AG09319 (cell line): ENCODE data around the gene C12orf60.
A peak's percentile ranks its signal among the peaks of the same experiment; 100 is the strongest.

Experiments
- DNase-seq: peaks from one replicate; pipeline ENCODE4 v3.0.0-alpha.2; 2010; ENCODE audit warnings: low read depth; ENCODE audit errors: extremely low read depth
- TF ChIP-seq, protein P1 (sequence below): IDR thresholded peaks from 2 replicates; pipeline ENCODE4 v1.5.1; 2011; ENCODE audit warnings: low read depth, mild to moderate bottlenecking, inconsistent platforms, low read length, moderate library complexity

C12orf60 gene

DNA sequence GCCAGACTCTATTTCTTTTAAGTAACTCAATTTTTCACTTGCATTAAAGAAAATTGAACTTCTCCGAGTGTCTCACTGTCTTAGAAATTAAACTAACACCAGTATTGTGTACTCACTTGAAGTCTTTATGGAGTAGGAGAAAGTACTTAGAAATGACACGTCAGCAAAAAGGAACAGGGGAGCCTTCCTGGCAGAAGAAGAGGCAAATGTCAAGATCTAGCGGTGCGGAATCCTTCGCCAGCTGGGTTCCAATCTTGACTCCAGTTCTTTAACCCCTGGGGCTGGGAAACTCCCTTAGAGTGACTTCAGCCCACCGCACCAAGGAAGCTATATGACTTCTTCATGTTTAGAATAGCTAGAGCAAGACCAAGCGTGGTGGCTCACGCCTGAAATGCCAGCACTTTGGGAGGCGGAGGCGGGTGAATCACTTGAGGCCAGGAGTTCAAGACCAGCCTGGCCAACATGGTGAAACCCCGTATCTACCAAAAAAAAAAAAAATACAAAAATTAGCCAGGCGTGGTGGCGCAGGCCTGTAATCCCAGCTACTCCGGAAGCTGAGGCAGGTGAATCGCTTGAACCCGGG, 34.6 kb upstream of the C12orf60 start:
- DNase-seq: no peak
- TF ChIP-seq, protein P1, sequence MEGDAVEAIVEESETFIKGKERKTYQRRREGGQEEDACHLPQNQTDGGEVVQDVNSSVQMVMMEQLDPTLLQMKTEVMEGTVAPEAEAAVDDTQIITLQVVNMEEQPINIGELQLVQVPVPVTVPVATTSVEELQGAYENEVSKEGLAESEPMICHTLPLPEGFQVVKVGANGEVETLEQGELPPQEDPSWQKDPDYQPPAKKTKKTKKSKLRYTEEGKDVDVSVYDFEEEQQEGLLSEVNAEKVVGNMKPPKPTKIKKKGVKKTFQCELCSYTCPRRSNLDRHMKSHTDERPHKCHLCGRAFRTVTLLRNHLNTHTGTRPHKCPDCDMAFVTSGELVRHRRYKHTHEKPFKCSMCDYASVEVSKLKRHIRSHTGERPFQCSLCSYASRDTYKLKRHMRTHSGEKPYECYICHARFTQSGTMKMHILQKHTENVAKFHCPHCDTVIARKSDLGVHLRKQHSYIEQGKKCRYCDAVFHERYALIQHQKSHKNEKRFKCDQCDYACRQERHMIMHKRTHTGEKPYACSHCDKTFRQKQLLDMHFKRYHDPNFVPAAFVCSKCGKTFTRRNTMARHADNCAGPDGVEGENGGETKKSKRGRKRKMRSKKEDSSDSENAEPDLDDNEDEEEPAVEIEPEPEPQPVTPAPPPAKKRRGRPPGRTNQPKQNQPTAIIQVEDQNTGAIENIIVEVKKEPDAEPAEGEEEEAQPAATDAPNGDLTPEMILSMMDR: no peak

DNA sequence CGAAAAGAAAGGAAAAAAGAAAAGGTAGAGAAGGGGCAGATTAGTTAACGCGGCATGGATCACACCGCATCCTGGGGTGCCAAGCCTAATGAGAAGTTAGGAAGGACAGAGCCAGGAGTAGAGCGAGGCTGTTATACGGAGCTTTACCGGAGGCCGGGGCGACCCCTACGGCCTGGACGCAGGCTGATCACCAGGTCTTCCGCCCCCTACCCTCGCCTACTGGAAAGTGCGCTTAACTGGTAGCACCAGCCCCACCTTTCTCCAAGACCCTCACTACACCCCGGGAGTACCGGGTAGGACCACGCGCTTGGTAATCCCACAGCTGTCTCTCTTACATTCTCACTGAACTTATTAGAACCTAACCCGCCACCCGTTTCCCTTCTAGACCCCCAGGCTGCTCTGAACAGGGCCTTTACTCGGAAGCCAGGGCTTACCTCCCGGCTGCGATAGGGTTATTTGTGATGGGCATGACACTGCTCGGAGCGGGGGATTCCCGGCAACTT, 34.0 kb upstream of the C12orf60 start:
- TF ChIP-seq, protein P1: no peak; the same call in 1 of the 2 replicates
- DNase-seq: no peak

DNA sequence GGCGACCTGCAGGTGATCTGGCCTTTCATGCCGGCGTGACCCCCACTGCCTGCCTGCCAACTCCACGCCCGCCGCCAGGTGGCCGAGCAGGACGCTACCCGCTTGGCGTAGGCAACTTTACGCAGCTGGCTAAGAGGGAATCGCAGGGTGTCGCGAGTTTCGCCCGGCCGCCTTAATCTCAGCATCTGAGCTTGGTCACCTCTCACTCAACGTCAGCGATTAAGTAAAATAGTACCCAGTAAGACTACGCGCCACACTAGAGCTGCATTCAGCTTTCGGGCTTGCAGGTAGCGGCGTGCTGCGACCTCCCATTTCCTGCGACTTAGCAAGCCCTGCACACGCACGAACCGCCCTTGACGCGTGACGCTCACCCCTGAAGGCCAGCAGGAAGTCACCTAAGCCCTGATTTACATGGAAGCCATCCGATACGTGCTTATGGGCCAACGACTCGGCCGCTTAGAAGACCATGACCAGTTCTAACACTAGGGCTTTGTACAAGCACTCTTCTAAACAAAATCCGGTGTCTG, 33.4 kb upstream of the C12orf60 start:
- TF ChIP-seq, protein P1: peak; percentile 73
- no peak for DNase-seq

DNA sequence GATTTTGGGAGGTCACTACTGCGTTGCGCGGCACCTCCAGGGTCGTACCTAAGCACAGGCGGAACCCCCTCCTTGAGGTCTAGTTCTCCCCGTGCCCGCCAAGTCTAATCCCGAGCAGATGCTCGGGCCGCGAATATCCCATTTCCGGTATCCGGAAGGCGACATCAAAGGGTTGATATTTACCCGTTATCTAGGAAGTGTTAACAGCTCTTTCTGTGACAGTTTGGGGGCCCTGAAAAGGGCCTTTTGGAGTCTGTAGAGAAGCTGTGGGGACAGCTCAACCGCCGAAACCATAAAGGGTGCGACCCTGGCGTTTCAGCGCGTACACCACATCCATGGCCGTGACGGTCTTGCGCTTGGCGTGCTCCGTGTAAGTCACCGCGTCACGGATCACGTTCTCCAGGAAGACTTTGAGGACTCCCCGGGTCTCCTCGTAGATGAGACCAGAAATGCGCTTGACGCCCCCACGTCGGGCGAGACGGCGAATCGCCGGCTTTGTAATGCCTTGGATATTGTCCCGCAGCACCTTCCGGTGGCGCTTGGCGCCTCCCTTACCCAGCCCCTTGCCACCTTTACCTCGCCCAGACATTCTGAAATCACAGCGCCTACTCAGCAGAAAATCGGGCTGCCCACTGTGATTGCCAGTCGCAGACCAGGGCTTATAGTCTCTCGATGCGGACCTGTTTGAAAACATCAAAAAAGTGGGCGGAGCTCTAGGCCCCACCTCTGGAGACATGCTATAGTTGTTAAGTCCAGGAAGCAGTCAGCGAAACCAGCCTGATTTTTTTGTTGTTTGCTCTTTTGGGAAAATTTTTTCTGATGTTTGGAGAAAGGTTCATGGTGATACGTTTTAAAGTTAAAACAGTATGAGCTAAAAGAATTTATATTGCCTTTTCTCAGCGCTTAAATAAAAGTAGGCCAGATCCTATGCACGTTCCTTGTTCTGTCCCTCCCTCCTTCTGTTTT, 32.7 kb upstream of the C12orf60 start:
- peak; percentile 78 for DNase-seq
- TF ChIP-seq, protein P1: no peak

DNA sequence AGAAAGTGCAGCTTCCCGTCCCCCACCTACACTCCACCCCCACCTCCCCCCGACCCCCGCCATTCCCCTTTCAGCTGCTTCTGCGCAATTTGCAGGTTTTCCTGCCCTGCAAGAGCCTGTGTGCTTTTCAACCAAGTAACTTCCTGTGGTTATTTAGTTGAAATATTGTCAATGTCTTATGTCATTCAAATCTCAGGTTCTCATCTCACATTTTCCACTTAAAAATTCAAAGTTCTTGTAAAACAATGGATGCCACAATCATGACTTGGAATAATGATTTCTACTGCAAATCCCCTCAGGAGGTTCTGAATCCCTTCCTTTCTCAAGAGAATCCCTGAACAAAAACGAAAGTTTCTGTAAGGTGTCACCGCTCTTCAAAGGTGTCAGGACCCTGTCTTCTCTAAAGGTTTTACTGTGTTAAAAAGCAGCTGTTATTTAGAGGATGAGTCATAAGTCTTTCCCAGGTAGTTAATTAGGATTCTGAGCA, 31.8 kb upstream of the C12orf60 start:
- no peak for DNase-seq
- TF ChIP-seq, protein P1: no peak

DNA sequence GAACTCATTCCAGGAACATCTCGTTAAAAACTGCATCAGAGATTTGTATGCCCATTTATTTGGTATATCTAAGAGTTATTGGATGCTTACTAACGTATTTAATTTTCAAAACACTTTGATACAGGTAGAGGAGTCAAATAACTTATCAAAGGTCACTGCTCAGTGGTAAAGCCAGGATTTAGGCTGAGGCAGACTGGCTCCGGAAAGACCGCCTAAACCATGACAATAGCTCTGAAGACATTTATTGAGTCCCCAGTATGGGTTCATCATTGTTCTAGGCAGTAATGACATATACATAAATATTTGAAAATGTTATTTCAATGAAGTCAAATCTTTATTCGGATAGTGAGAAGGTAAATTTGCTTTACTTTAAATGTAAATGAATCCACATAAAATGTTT, 30.5 kb upstream of the C12orf60 start:
- DNase-seq: no peak
- TF ChIP-seq, protein P1: no peak
